Endothelial cell of umbilical vein (primary cell): Measurements from ENCODE around the gene UBE2I. TPM values are rescaled to one million over a fixed set of nuclear protein-coding genes. Genes with fewer than 3 reads are reported as not detected.

ENCODE experiments used
- BruUV-seq: library from RNA; stranded (reverse); fragments of 400-500 nt; replicated peaks from 2 replicates; lab custom pipeline; 2021; lab: Mats Ljungman, UMichigan
- CTCF ChIA-PET: fragments of 300-600, 350-600 bp; sonication (Branson Sonifier 250); formaldehyde crosslinking; loops from one replicate; lab custom pipeline; 2021; ENCODE audit warnings: antibody characterized with exemption, inconsistent platforms; lab: Charles Lee
- POLR2A ChIA-PET: fragments of 300-600, 350-600 bp; sonication (Branson Sonifier 250); formaldehyde crosslinking; loops from one replicate; lab custom pipeline; 2021; ENCODE audit warnings: antibody characterized with exemption, inconsistent platforms; lab: Charles Lee
- DNase-seq: peaks from one replicate; pipeline ENCODE4 v3.0.0-alpha.2; 2011; ENCODE audit warnings: low read depth, low spot score
- FAIRE-seq: peaks from 2 replicates; lab custom pipeline; 2011; peaks lifted over from hg19 to GRCh38; lab: Jason Lieb, UNC
- H2AFZ ChIP-seq: 2 replicates; pipeline ENCODE4 v1.6.0; 2012; ENCODE audit warnings: low read depth, low read length, control low read depth, inconsistent platforms
- H3K27ac ChIP-seq: 2 replicates; pipeline ENCODE4 v1.5.1; 2011; ENCODE audit warnings: low read depth, mild to moderate bottlenecking, control low read depth, low read length, moderate library complexity; ENCODE audit not compliant: insufficient read depth
- H3K27me3 ChIP-seq, 2 experiments: 2 replicates each; pipeline versions ENCODE4 v1.6.0 to v1.6.1; 2011; ENCODE audit warnings: low read length in 2 of 2, mixed read lengths in 1 of 2; ENCODE audit not compliant: control insufficient read depth in 2 of 2, insufficient read depth in 2 of 2
- H3K36me3 ChIP-seq, 2 experiments: 2 replicates in 1 of 2; 3 replicates in 1 of 2; pipeline ENCODE4 v1.5.1; 2011; ENCODE audit warnings: low read length in 2 of 2, mild to moderate bottlenecking in 1 of 2, moderate library complexity in 1 of 2; ENCODE audit not compliant: control insufficient read depth in 2 of 2, insufficient read depth in 2 of 2; ENCODE audit errors: extremely low read depth in 1 of 2
- H3K4me1 ChIP-seq: 3 replicates; pipeline ENCODE4 v1.5.1; 2011; ENCODE audit warnings: mild to moderate bottlenecking, low read length; ENCODE audit not compliant: control insufficient read depth, insufficient read depth; ENCODE audit errors: extremely low read depth
- H3K4me2 ChIP-seq: 2 replicates; pipeline ENCODE4 v1.6.1; 2011; ENCODE audit warnings: low read length, control low read depth, mixed read lengths; ENCODE audit not compliant: insufficient read depth
- H3K4me3 ChIP-seq, 3 experiments: fragments of 200-600 bp in 1 of 3; sonication (generic), shearing (Covaris generic) in 1 of 3; replicated peaks in 1 of 3; 2 replicates each; pipeline ENCODE4 v1.5.1; 2011 to 2016; ENCODE audit warnings: control low read depth in 3 of 3, low read length in 3 of 3, mild to moderate bottlenecking in 2 of 3, inconsistent platforms in 1 of 3, low read depth in 1 of 3, moderate library complexity in 1 of 3; ENCODE audit not compliant: insufficient read depth in 1 of 3
- H3K79me2 ChIP-seq: 2 replicates; pipeline ENCODE4 v1.6.0; 2012; ENCODE audit warnings: low read length, inconsistent platforms; ENCODE audit not compliant: control insufficient read depth, insufficient read depth
- H3K9ac ChIP-seq: replicated peaks from 2 replicates; pipeline ENCODE3; 2011; ENCODE audit warnings: low read length, control low read depth; ENCODE audit not compliant: insufficient read depth; ENCODE audit errors: extremely low read depth
- H3K9me1 ChIP-seq: replicated peaks from 3 replicates; pipeline ENCODE4 v1.6.0; 2011; ENCODE audit warnings: mild to moderate bottlenecking, low read length; ENCODE audit not compliant: control insufficient read depth, insufficient read depth; ENCODE audit errors: extremely low read depth
- H3K9me3 ChIP-seq: replicated peaks from 2 replicates; pipeline ENCODE4 v1.5.1; 2012; ENCODE audit warnings: low read length, inconsistent platforms; ENCODE audit not compliant: control insufficient read depth, insufficient read depth
- H4K20me1 ChIP-seq: replicated peaks from 2 replicates; pipeline ENCODE3; 2011; ENCODE audit warnings: mild to moderate bottlenecking, low read length; ENCODE audit not compliant: control insufficient read depth, insufficient read depth; ENCODE audit errors: extremely low read depth
- EZH2 ChIP-seq: IDR thresholded peaks from 2 replicates; pipeline ENCODE4 v1.6.1; 2012; ENCODE audit warnings: borderline replicate concordance, low read depth, mild to moderate bottlenecking, moderate library complexity, low read length, inconsistent platforms; ENCODE audit not compliant: severe bottlenecking
- FOS ChIP-seq: IDR thresholded peaks from 2 replicates; pipeline ENCODE4 v1.6.1; 2011; ENCODE audit warnings: mild to moderate bottlenecking, low read length, moderate library complexity, borderline replicate concordance; ENCODE audit not compliant: insufficient read depth
- GATA2 ChIP-seq: IDR thresholded peaks from 2 replicates; pipeline ENCODE4 v1.7.0; 2011; ENCODE audit warnings: low read depth, mild to moderate bottlenecking, moderate library complexity, mixed read lengths, low read length; ENCODE audit not compliant: insufficient read length, insufficient read depth
- JUN ChIP-seq: IDR thresholded peaks from 2 replicates; pipeline ENCODE4 v1.6.1; 2011; ENCODE audit warnings: borderline replicate concordance, low read depth; ENCODE audit not compliant: insufficient read length, insufficient read depth
- MAX ChIP-seq: IDR thresholded peaks from 2 replicates; pipeline ENCODE4 v1.6.1; 2011; ENCODE audit not compliant: insufficient read depth, insufficient read length
- MYC ChIP-seq: IDR thresholded peaks from one replicate; pipeline ENCODE4 v1.6.1; 2011; ENCODE audit warnings: mild to moderate bottlenecking, low read depth, low read length
- POLR2A ChIP-seq: IDR thresholded peaks from 2 replicates; pipeline ENCODE4 v1.6.1; 2012; ENCODE audit warnings: low read depth, mild to moderate bottlenecking, control low read depth, low read length
- POLR2AphosphoS5 ChIP-seq: IDR thresholded peaks from 2 replicates; pipeline ENCODE4 v1.6.1; 2012; ENCODE audit warnings: low read depth, mild to moderate bottlenecking, control low read depth, low read length, moderate library complexity; ENCODE audit not compliant: insufficient read depth
- dilution Hi-C: fragments of 300-500 bp; cut with MboI; formaldehyde crosslinking; loops from one replicate; pipeline ENCODE4 v1.15.0; 2019; ENCODE audit warnings: low sequenced_read_pairs; ENCODE audit not compliant: extremely low pct_ligation_motif_present
- intact Hi-C: fragments of 100-400 bp; cut with micrococcal nuclease; formaldehyde crosslinking; loops from one replicate; pipeline ENCODE4 v1.10.0; 2022
- polyA plus RNA-seq, 4 experiments: library from polyadenylated mRNA; depleted of rRNA in 3 of 4; stranded (reverse) in 3 of 4; unstranded in 1 of 4; fragments of >200 nt; gene quantifications; 2 replicates each; pipeline versions ENCODE4 v1.2.1 to v1.2.3, GENCODE V29; 2011 to 2012; ENCODE audit warnings: missing spikeins in 1 of 4
- total RNA-seq: library from RNA; stranded (reverse); gene quantifications from 2 replicates; pipeline ENCODE4 v1.2.3, GENCODE V29; 2021
- TF ChIP-seq, protein P1 (sequence below), 2 donors: IDR thresholded peaks; 1 replicate in 1 of 2; 2 replicates in 1 of 2; pipeline ENCODE4 v1.5.1; 2011; ENCODE audit warnings: low read length in 2 of 2, mild to moderate bottlenecking in 2 of 2, moderate library complexity in 2 of 2, control low read depth in 1 of 2, inconsistent platforms in 1 of 2, low read depth in 1 of 2; ENCODE audit not compliant: insufficient read depth in 1 of 2; ENCODE audit errors: extremely low read depth in 1 of 2

The UBE2I gene
- total and polyA plus RNA-seq, 2 donors (not counting 3 experiments of a cell fraction or from before 2014, with no cell fraction given), result 122 to 233 TPM

- H3K27me3 ChIP-seq, result peaks cover 15 to 17% of the 10 kb centered on the region in 2 experiments
- dilution Hi-C loops, result no loop called here
- CTCF ChIA-PET, result interaction anchor here (0.5 to 1.0 kb wide), 2 partner anchors 13 to 537 kb away, joined by 3 to 4 read pairs; no protein-coding TSS in a partner anchor
Measured at GRCh38 chr16:1286513-1287094, 22.8 kb upstream of the UBE2I start.

More at GRCh38 chr16:1286513-1287094, 22.8 kb upstream of the UBE2I start:
- DNase-seq (no peak), FAIRE-seq (no peak)
- H2AFZ ChIP-seq, result no peak overlapping the region
- H3K9me1 ChIP-seq, result no peaks in the 10 kb centered on the region
- TF ChIP-seq, protein P1, sequence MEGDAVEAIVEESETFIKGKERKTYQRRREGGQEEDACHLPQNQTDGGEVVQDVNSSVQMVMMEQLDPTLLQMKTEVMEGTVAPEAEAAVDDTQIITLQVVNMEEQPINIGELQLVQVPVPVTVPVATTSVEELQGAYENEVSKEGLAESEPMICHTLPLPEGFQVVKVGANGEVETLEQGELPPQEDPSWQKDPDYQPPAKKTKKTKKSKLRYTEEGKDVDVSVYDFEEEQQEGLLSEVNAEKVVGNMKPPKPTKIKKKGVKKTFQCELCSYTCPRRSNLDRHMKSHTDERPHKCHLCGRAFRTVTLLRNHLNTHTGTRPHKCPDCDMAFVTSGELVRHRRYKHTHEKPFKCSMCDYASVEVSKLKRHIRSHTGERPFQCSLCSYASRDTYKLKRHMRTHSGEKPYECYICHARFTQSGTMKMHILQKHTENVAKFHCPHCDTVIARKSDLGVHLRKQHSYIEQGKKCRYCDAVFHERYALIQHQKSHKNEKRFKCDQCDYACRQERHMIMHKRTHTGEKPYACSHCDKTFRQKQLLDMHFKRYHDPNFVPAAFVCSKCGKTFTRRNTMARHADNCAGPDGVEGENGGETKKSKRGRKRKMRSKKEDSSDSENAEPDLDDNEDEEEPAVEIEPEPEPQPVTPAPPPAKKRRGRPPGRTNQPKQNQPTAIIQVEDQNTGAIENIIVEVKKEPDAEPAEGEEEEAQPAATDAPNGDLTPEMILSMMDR (IDR thresholded peaks at IDR 0.05; ENCODE audit: extremely low read depth in 1 of 2, insufficient read depth in 1 of 2, low read depth in 1 of 2, low read length in 2 of 2), result no peak
- no peak for TF ChIP-seq FOS
- TF ChIP-seq MYC, result no peak
- TF ChIP-seq MAX, result no peak
- TF ChIP-seq POLR2A, result no peak
- TF ChIP-seq JUN, result no peak
- TF ChIP-seq POLR2AphosphoS5, result no peak
- TF ChIP-seq EZH2, result no peak
- TF ChIP-seq GATA2, result no peak
- no peak overlapping the region for H3K9ac ChIP-seq
- H3K4me2 ChIP-seq, result no peak overlapping the region
- H3K4me1 ChIP-seq, result no peaks in the 10 kb centered on the region
- no peak overlapping the region for H3K27ac ChIP-seq
- no peaks in the 10 kb centered on the region for H3K9me3 ChIP-seq
- H3K36me3 ChIP-seq, result no peaks in the 10 kb centered on the region
- BruUV-seq, result no TSS peak
- no peak overlapping the region for H3K4me3 ChIP-seq
- H3K79me2 ChIP-seq, result no peaks in the 10 kb centered on the region
- POLR2A ChIA-PET, result no interaction called here
- intact Hi-C loops, result no loop called here
- no peaks in the 10 kb centered on the region for H4K20me1 ChIP-seq
